HAP-1 (cell line): Measurements from ENCODE around the gene SPATC1L.

Source experiments
- DNase-seq, 2 experiments: peaks; one replicate each; pipeline ENCODE4 v3.0.0-alpha.2; 2016 to 2020; ENCODE audit warnings: low spot score in 2 of 2
- H3K27me3 ChIP-seq: fragments of 250-450 bp; sonication (Bioruptor Pico); 2 replicates; pipeline ENCODE4 v1.5.1; 2020; ENCODE audit warnings: low read depth, mild to moderate bottlenecking, moderate library complexity
- H3K36me3 ChIP-seq: fragments of 250-450 bp; sonication (Bioruptor Pico); replicated peaks from 2 replicates; pipeline ENCODE4 v1.5.1; 2020; ENCODE audit warnings: mild to moderate bottlenecking
- H3K4me1 ChIP-seq: fragments of 250-450 bp; sonication (Bioruptor Pico); 2 replicates; pipeline ENCODE4 v1.5.1; 2020; ENCODE audit warnings: mild to moderate bottlenecking
- H3K4me3 ChIP-seq: fragments of 250-450 bp; sonication (Bioruptor Pico); 2 replicates; pipeline ENCODE4 v1.5.1; 2020; ENCODE audit warnings: mild to moderate bottlenecking, moderate library complexity
- H3K9me3 ChIP-seq: fragments of 250-450 bp; sonication (Bioruptor Pico); 2 replicates; pipeline ENCODE4 v1.5.1; 2020; ENCODE audit warnings: mild to moderate bottlenecking, moderate library complexity
- in situ Hi-C: fragments of 300-500 bp; cut with MboI; formaldehyde crosslinking; loops from 3 replicates; pipeline ENCODE4 v1.14.3; 2020; ENCODE audit warnings: low sequenced_read_pairs, inconsistent platforms, mixed read lengths

Gene SPATC1L

DNA sequence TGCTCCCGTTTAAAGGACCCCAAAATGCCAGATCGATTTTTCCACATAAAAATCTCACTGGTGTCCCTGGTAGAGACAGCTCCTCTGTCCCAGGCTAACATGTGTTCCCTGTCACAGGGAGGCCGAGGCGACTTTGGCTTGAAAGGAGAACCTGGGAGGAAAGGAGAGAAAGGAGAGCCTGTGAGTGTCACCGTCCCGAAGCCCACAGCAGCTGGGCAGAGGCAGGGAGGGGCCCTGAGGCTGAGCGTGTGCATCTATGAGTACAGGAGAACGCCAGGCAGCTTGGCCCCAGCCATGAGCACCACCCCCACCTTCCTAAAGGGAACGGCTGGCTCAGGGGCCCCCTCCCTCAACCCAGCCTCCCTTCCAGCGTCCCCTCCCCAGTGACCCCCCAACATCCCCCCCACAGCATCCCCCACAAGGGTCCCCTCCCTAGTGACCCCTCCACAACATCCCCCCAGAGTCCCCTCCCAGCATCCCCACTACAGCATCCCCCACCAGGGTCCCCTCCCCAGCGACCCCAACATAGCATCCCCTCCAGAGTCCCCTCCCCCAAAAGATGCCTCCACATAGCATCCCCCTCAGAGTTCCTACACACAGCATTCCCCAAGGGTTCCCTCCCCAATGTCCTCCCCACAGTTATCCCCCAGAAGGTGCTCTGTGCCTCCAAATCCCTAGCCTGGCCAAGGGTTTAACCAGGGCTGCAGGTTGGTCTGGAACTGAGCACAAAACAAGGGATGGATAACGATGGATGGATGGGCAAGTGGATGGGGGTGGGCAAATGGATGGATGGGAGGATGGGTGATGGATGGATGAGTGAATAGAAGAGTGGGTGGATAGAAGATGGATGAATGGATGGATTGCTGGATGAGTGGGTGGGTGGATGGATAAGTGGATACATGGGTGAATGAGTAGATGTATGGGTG lies 61.2 kb downstream of the SPATC1L start:
- Histone ChIP-seq H3K36me3 (peaks cover 2% of the 10 kb centered on the region), H3K9me3 (no peaks in the 10 kb centered on the region), H3K27me3 (no peaks in the 10 kb centered on the region), H3K4me3 (no peak overlapping the region), H3K4me1 (no peaks in the 10 kb centered on the region)
- DNase-seq = no peak
- in situ Hi-C loops = no loop called here

- Histone ChIP-seq H3K27me3 (no peaks in the 10 kb centered on the region), H3K4me3 (no peak overlapping the region), H3K9me3 (no peaks in the 10 kb centered on the region), H3K36me3 (peaks cover 2% of the 10 kb centered on the region; the same call in 1 of the 2 replicates), H3K4me1 (no peaks in the 10 kb centered on the region)
- no peak for DNase-seq
- in situ Hi-C loops = no loop called here
Measured at GRCh38 chr21:46122237-46122671, 62.0 kb downstream of the SPATC1L start.

DNA sequence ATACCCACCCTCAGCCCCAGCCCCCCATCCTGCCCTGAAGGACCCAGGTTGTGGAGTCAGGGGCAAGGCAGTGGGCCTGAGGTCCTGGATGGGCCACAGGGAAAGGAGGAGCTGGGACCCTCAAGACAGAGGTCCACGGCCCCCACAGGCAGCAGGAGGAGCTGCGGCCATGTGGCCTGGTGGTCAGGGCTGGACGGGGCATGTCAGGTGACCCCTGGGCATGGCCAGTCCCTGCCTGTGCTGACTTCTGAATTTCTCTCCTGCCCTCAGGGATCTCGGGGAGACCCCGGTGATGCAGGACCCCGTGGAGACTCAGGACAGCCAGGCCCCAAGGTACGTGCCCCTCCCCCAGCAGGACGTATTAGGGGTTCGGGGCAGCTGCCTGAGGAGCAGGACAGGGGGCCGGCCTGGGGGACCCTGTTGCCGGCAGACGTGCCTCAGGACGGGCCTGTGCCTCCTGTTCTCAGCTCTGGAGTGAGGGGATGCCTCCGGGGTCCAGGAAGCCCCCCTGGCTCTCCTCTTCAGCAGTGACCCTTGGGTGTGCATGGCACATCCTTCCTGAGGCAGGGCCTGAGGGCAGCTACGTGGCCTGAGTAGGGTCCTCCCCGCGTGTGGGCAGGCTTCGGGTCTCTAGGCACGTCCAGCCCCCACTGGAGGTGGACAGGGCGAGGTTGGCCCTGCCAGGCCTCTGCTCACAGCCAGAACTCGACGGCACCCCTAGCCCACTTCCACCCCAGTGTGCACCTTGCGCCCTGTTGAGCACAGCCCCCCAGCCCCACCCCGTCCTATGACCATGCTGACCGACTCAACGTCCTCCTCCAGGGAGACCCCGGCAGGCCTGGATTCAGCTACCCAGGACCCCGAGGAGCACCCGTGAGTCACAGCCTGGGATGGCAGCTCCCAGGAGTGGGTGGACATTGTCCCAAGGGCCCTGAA lies 62.7 kb downstream of the SPATC1L start:
- Histone ChIP-seq H3K36me3 (peaks cover 2% of the 10 kb centered on the region; the same call in 1 of the 2 replicates), H3K9me3 (no peaks in the 10 kb centered on the region), H3K4me1 (no peaks in the 10 kb centered on the region), H3K27me3 (no peaks in the 10 kb centered on the region), H3K4me3 (no peak overlapping the region)
- in situ Hi-C loops = no loop called here
- DNase-seq = no peak

DNA sequence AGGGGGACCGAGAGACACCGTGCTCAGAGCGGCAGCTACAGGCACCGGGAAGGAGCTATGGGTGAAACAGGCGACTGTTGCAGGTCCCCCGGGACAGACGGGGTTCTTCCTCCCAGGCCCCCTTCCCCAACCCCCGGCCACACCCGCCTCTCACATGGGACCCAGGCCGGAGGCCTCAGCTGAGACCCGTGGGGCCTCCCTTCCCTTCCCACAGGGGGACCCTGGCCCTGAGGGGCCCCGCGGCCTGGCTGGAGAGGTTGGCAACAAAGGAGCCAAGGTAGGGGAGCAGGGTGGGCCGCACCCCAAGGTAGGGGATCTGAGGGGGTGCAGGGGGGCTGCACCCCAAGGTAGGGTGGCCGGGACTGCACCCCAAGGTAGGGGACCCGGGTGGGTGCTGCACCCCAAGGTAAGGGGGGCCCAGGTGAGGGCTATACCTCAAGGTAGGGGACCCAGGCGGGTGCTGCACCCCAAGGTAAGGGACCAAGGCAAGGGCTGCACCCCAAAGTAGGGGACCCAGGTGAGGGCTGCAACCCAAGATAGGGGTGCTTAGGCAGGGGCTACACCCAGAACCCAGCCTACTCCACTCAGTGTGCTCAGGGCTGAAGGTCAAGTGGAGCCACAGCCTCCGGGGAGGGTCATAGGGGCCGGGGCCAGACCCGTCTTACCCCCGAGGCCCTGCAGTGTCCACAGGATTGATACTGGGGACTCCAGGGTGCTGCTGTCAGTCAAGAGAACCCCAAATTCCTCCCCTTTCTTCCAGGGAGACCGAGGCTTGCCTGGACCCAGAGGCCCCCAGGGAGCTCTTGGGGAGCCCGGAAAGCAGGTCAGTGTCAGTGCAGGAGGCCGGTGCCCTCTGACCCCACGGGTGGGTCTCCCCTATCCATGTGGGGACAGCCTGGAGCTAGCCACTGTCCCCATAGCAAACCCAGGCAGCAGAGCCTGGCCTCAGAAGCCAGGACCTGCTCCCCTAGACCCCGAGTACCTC lies 63.7 kb downstream of the SPATC1L start:
- Histone ChIP-seq H3K9me3 (no peaks in the 10 kb centered on the region), H3K36me3 (peaks cover 2% of the 10 kb centered on the region; the same call in 1 of the 2 replicates)

DNA sequence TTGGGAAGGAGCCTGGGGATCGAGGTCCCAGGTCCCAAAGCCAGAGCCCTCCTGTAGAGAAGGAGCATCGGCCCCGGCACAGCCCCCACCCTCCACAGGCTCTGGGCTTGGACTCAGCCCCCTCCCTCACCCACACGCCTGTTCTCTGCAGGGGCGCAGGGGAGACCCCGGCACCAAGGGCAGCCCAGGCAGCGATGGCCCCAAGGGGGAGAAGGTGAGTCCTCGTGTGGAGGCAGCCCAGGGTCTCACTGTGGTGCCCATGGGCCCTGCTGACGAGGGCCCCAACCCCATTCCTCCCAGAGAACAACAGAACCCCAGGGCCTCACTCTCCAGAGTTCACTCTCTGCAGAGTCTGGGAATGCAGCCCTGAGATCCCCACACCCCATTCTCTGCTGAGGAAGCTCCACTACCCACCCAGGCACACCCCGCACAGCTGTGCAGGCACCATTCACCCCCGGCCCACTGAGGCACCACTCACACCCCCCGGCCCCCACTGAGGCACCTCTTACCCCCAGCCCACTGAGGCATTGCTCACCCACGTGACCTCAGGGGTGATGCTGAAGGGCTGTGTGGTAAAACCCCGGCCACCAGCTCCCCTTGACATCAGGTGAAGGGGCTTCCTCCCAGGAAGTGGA lies 64.5 kb downstream of the SPATC1L start:
- Histone ChIP-seq H3K36me3 (peaks cover 4% of the 10 kb centered on the region), H3K4me3 (no peak overlapping the region), H3K4me1 (no peaks in the 10 kb centered on the region), H3K27me3 (no peaks in the 10 kb centered on the region), H3K9me3 (no peaks in the 10 kb centered on the region)
- in situ Hi-C loops = no loop called here
- DNase-seq = no peak

More for the DNA sequence above, 63.7 kb downstream of the SPATC1L start:
- no peak for DNase-seq
- in situ Hi-C loops = no loop called here
- no peak overlapping the region for H3K4me3 ChIP-seq
- H3K27me3 ChIP-seq = no peaks in the 10 kb centered on the region
- H3K4me1 ChIP-seq = no peaks in the 10 kb centered on the region

GRCh38 chr21:46119144-46119636 lies 65.1 kb downstream of the SPATC1L start:
- Histone ChIP-seq H3K4me1 (no peaks in the 10 kb centered on the region), H3K27me3 (no peaks in the 10 kb centered on the region), H3K4me3 (no peak overlapping the region), H3K9me3 (no peaks in the 10 kb centered on the region), H3K36me3 (peaks cover 8% of the 10 kb centered on the region)
- no peak for DNase-seq
- in situ Hi-C loops = no loop called here

- in situ Hi-C loops = no loop called here
- no peaks in the 10 kb centered on the region for H3K9me3 ChIP-seq
- peaks cover 8% of the 10 kb centered on the region for H3K36me3 ChIP-seq
- no peak overlapping the region for H3K4me3 ChIP-seq
- DNase-seq = no peak
- no peaks in the 10 kb centered on the region for H3K27me3 ChIP-seq
- H3K4me1 ChIP-seq = no peaks in the 10 kb centered on the region
Measured at GRCh38 chr21:46118316-46119143, 65.7 kb downstream of the SPATC1L start.

GRCh38 chr21:46117586-46118315 lies 66.5 kb downstream of the SPATC1L start:
- no peaks in the 10 kb centered on the region for H3K9me3 ChIP-seq
- in situ Hi-C loops = no loop called here
- H3K36me3 ChIP-seq = peaks cover 12% of the 10 kb centered on the region
- H3K4me3 ChIP-seq = no peak overlapping the region
- no peaks in the 10 kb centered on the region for H3K4me1 ChIP-seq
- H3K27me3 ChIP-seq = no peaks in the 10 kb centered on the region
- no peak for DNase-seq

GRCh38 chr21:46116776-46117585 lies 67.3 kb downstream of the SPATC1L start:
- Histone ChIP-seq H3K4me1 (no peaks in the 10 kb centered on the region), H3K36me3 (peaks cover 12% of the 10 kb centered on the region), H3K4me3 (no peak overlapping the region), H3K27me3 (no peaks in the 10 kb centered on the region), H3K9me3 (no peaks in the 10 kb centered on the region)
- in situ Hi-C loops = no loop called here
- DNase-seq = no peak

DNA sequence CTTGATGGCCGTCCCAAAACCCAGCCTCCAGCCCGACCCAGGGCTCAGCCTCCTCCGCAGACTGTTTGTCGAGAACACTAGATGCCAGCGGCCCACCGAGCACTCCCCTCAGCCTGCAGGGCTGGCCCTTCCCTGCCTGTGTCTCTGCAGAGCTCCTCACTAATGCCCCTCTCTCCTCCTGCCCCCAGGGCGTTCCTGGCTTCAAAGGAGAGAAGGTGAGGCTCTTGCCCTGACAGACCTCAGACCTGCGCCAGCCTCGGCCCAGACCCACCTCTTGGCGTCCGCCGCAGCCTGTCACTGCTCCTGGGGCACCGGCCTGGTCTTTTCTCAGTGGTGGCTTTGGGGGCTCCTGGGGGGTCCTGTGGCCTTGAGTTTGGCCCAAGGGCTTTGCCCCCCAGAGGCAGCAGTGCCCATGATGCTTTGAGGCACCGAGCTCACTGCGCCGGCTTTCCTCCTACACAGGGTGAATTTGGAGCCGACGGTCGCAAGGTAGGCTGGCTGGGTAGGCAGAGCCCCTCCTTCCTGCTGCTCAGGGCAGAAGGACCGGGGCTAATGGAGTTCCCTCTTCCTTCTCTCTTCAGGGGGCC lies 68.0 kb downstream of the SPATC1L start:
- H3K4me3 ChIP-seq = no peak overlapping the region
- H3K27me3 ChIP-seq = no peaks in the 10 kb centered on the region
- no peaks in the 10 kb centered on the region for H3K4me1 ChIP-seq
- H3K9me3 ChIP-seq = no peaks in the 10 kb centered on the region
- H3K36me3 ChIP-seq = peaks cover 12% of the 10 kb centered on the region
- in situ Hi-C loops = no loop called here
- DNase-seq = no peak
